Spleen (tissue), 11 donors: Measurements from ENCODE around the gene ACADL. TPM values are rescaled to one million over a fixed set of nuclear protein-coding genes. Genes with fewer than 3 reads are reported as not detected.

Source experiments
- DNase-seq: peaks from one replicate; pipeline ENCODE4 v3.0.0-alpha.2; 2020
- H3K27ac ChIP-seq, 8 donors: fragments of 200-600 bp; sonication (generic) in 7 of 8; 1 replicate in 4 of 8; 2 replicates in 4 of 8; pipeline versions ENCODE4 v1.5.0 to v1.8.0; 2016 to 2021; ENCODE audit warnings: inconsistent platforms in 4 of 8, mild to moderate bottlenecking in 4 of 8, moderate library complexity in 1 of 8
- H3K27me3 ChIP-seq, 7 donors: fragments of 200-600 bp; sonication (generic) in 6 of 7; replicated peaks in 1 of 7; 1 replicate in 4 of 7; 2 replicates in 3 of 7; pipeline versions ENCODE4 v1.5.0 to v1.8.0; 2016 to 2021; ENCODE audit warnings: inconsistent platforms in 3 of 7, mild to moderate bottlenecking in 1 of 7
- H3K36me3 ChIP-seq, 6 donors: fragments of 200-600 bp; sonication (generic) in 5 of 6; 1 replicate in 4 of 6; 2 replicates in 2 of 6; pipeline versions ENCODE4 v1.5.0 to v1.8.0; 2016 to 2021; ENCODE audit warnings: inconsistent platforms in 2 of 6
- H3K4me1 ChIP-seq, 6 donors: fragments of 200-600 bp; sonication (generic) in 5 of 6; 1 replicate in 3 of 6; 2 replicates in 3 of 6; pipeline versions ENCODE4 v1.5.0 to v1.8.0; 2016 to 2021; ENCODE audit warnings: inconsistent platforms in 3 of 6
- H3K4me3 ChIP-seq, 8 donors: fragments of 200-600 bp; sonication (generic) in 7 of 8; 1 replicate in 4 of 8; 2 replicates in 4 of 8; pipeline versions ENCODE4 v1.5.0 to v1.8.0; 2016 to 2021; ENCODE audit warnings: inconsistent platforms in 4 of 8, mild to moderate bottlenecking in 4 of 8, moderate library complexity in 2 of 8
- H3K9me3 ChIP-seq, 8 donors: fragments of 200-600 bp; sonication (generic) in 7 of 8; 1 replicate in 4 of 8; 2 replicates in 4 of 8; pipeline versions ENCODE4 v1.5.0 to v1.8.0; 2016 to 2021; ENCODE audit warnings: inconsistent platforms in 4 of 8
- CTCF ChIP-seq, 11 experiments: fragments of 200-600 bp in 7 of 11; fragments of 450-650 bp in 4 of 11; sonication (generic) in 4 of 11; IDR thresholded peaks in 8 of 11; conservative IDR thresholded peaks in 3 of 11; 1 replicate in 7 of 11; 2 replicates in 4 of 11; pipeline versions ENCODE4 v1.4.0 to v1.8.0; 2016 to 2021; ENCODE audit warnings: antibody characterized with exemption in 11 of 11, inconsistent platforms in 4 of 11, mild to moderate bottlenecking in 1 of 11
- POLR2A ChIP-seq, 3 donors: fragments of 450-650 bp; IDR thresholded peaks; one replicate each; pipeline ENCODE4 v1.5.1; 2017; ENCODE audit warnings: antibody characterized with exemption in 3 of 3, mild to moderate bottlenecking in 1 of 3
- POLR2AphosphoS5 ChIP-seq, 3 donors: sonication (generic); formaldehyde crosslinking; IDR thresholded peaks; one replicate each; pipeline ENCODE4 v1.5.1; 2017; ENCODE audit warnings: antibody characterized with exemption in 3 of 3
- WGBS, 5 donors: extraction: QIAGEN DNeasy Blood & Tissue Kit in 3 of 5; methylation state at CpG; one replicate each; pipeline versions ENCODE4 v1.1.5 to v1.1.7; 2013 to 2018; 5-methylcytosine and 5-hydroxymethylcytosine counted together
- intact Hi-C: fragments of 100-400 bp; cut with DNase I; formaldehyde crosslinking; loops from one replicate; pipeline ENCODE4 v1.15.0; 2023; ENCODE audit warnings: low total_unique reads
- polyA plus RNA-seq, 3 donors: library from polyadenylated mRNA; stranded (reverse); fragments of 200-250 nt; gene quantifications; one replicate each; pipeline ENCODE4 v1.2.1, GENCODE V29; 2013
- total RNA-seq, 7 donors: library from RNA; depleted of rRNA in 3 of 7; stranded (reverse); fragments of >200 nt in 3 of 7; fragmentation: NEBNext Ultra II Directional in 4 of 7; extraction: Animal tissue kit (Norgen Biotek cat#: 25700) in 4 of 7; gene quantifications; one replicate each; pipeline versions ENCODE4 v1.1.0 to v1.2.1, GENCODE V29; 2016 to 2021
- donor health status: healthy with polysubstance abuse.
- donor health status: DM: no; HTN: no; CAD: no; lungs with moderate emphysema.
- donor health status: DM: no; HTN: no; CAD: no.
- donor health status: Bipolar disorder and iron deficiency.
- donor health status: healthy.
- donor health status: DM: no; HTN: no; CAD: no.
- donor health status: DM: yes; HTN: yes; CAD: no.

Gene ACADL
- total and polyA plus RNA-seq, 10 donors: 0.07 to 0.32 TPM; not detected in 8

DNA sequence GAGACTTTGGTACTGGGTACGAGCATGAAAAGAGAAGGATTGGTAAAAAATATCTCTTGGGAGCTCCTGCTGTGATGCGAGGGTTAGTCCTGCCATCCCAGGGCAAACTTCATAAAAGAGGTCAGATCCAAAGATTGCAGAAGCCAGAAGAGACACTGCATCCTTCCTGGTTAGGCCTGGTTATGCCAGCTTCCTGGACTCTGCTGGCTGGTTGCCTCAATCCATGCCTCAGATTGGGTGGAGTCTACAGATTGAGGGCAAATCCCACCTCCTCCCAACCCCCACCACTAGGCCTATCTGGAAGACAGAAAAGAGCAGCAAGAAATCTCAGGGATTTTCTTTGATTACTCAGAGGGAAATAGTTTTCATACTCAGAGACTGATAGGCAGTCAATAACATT lies 5.3 kb upstream of the ACADL start:
- Histone ChIP-seq H3K4me3 (no peak overlapping the region), H3K27me3 (peaks cover 0 to 34% (median 6%) of the 10 kb centered on the region in 7 donors), H3K36me3 (no peaks in the 10 kb centered on the region), H3K4me1 (peaks cover 0 to 2% (median 0%) of the 10 kb centered on the region in 6 donors), H3K27ac (no peak overlapping the region), H3K9me3 (no peaks in the 10 kb centered on the region)
- WGBS, 5 donors: 73 to 91% (median 87%) methylated on average over 2 of the region's 2 CpGs
- intact Hi-C loops: no loop called here
- TF ChIP-seq POLR2AphosphoS5 (IDR thresholded peaks at IDR 0.05): no peak
- TF ChIP-seq POLR2A (IDR thresholded peaks at IDR 0.05): no peak
- no peak for TF ChIP-seq CTCF (IDR thresholded peaks at IDR 0.05 in 8 of 11, conservative IDR thresholded peaks at IDR 0.05 in 3 of 11)
- no peak for DNase-seq

- no peaks in the 10 kb centered on the region for H3K9me3 ChIP-seq
- H3K27ac ChIP-seq: no peak overlapping the region
- peaks cover 0 to 16% (median 11%) of the 10 kb centered on the region in 6 donors for H3K4me1 ChIP-seq
- no peak for TF ChIP-seq CTCF (IDR thresholded peaks at IDR 0.05 in 8 of 11, conservative IDR thresholded peaks at IDR 0.05 in 3 of 11)
- no peak for TF ChIP-seq POLR2A (IDR thresholded peaks at IDR 0.05)
- no peak for TF ChIP-seq POLR2AphosphoS5 (IDR thresholded peaks at IDR 0.05)
- 66 to 94% (median 92%) methylated on average over 3 to 7 of the region's 7 CpGs for WGBS, 5 donors
- H3K27me3 ChIP-seq: peaks cover 0 to 53% (median 21%) of the 10 kb centered on the region in 7 donors
- intact Hi-C loops: no loop called here
- no peaks in the 10 kb centered on the region for H3K36me3 ChIP-seq
- no peak overlapping the region for H3K4me3 ChIP-seq
- DNase-seq: no peak
Observed at GRCh38 chr2:210228586-210228985, 3.3 kb upstream of the ACADL start.

DNA sequence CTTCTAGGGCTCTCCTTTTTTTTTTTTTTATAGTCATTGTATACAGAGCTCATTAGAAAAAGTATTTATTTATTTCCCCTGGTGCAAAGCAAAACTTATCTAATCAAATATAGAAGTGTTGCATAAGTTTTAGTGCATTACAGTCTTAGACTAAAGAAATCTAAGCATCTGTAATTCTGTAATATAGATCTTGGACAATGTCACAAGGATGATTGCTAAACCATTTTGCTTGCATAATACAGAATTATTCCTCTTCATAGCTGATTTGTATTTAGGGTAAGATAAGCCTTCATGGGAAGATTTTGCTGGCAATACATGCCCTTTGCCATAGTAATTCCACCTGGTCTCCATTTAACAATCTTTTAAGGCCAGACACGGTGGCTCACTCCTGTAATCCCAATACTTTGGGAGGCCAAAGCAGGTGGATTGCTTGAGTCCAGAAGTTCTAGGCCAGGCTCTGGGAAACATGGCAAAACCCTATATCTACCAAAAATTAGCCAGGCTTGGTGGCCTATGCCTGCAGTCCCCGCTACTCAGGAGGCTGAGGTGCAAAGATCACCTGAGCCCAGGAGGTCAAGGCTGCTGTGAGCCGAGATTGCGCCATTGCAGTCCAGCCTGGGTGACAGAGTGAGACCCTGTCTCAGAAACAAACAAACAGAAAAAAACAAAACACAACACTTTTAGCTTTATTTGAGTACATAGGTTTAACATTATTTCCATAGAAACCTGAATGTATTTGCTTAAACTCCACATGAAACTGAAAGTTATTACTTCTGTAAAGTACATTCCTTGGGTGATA lies 2.2 kb upstream of the ACADL start:
- no peaks in the 10 kb centered on the region for H3K9me3 ChIP-seq
- TF ChIP-seq POLR2AphosphoS5 (IDR thresholded peaks at IDR 0.05) (no peak), CTCF (IDR thresholded peaks at IDR 0.05 in 8 of 11, conservative IDR thresholded peaks at IDR 0.05 in 3 of 11) (no peak), POLR2A (IDR thresholded peaks at IDR 0.05) (no peak)
- no peak for DNase-seq
- peaks cover 0 to 64% (median 23%) of the 10 kb centered on the region in 7 donors for H3K27me3 ChIP-seq
- 85 to 94% (median 89%) methylated on average over 4 of the region's 4 CpGs for WGBS, 5 donors
- no peak overlapping the region for H3K4me3 ChIP-seq
- no peaks in the 10 kb centered on the region for H3K36me3 ChIP-seq
- no peak overlapping the region for H3K27ac ChIP-seq
- intact Hi-C loops: no loop called here
- peaks cover 0 to 16% (median 11%) of the 10 kb centered on the region in 6 donors for H3K4me1 ChIP-seq

DNA sequence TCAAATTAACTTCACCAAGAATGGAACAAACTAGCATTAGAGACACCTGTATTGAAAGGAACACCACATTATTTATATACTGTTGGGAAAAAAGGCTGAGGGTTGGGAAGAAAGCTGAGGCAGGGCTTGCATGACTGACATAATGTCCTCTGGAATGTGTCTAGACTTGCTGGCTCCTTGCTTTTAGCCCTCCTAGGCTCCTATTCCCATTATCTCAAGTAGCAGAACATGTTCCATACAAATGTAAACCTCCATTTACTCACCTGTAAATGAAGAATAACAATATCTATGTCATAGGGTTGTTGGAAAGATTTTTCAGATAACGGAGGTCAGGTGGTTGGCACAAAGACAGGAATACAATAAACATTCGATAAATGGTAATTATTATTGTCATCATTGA lies 976 bp upstream of the ACADL start:
- no peak overlapping the region for H3K4me3 ChIP-seq
- no peaks in the 10 kb centered on the region for H3K9me3 ChIP-seq
- TF ChIP-seq POLR2A (IDR thresholded peaks at IDR 0.05) (no peak), POLR2AphosphoS5 (IDR thresholded peaks at IDR 0.05) (no peak), CTCF (IDR thresholded peaks at IDR 0.05 in 8 of 11, conservative IDR thresholded peaks at IDR 0.05 in 3 of 11) (no peak)
- intact Hi-C loops: no loop called here
- no peak overlapping the region for H3K27ac ChIP-seq
- 81 to 97% (median 93%) methylated on average over 2 of the region's 2 CpGs for WGBS, 5 donors
- H3K4me1 ChIP-seq: peaks cover 0 to 16% (median 11%) of the 10 kb centered on the region in 6 donors
- DNase-seq: no peak
- no peaks in the 10 kb centered on the region for H3K36me3 ChIP-seq
- H3K27me3 ChIP-seq: peaks cover 0 to 76% (median 23%) of the 10 kb centered on the region in 7 donors
